DOHH2 (cell line): ENCODE data around the gene NEK8.

Experiments
- CTCF ChIP-seq: fragments of 200-600 bp; sonication (generic); IDR thresholded peaks from one replicate; pipeline ENCODE4 v1.5.1; 2014; ENCODE audit warnings: antibody characterized with exemption, mild to moderate bottlenecking, low read depth, low read length; ENCODE audit not compliant: poor library complexity, severe bottlenecking
- EZH2phosphoT487 ChIP-seq: fragments of 200-600 bp; sonication (generic); IDR thresholded peaks from 2 replicates; pipeline ENCODE4 v1.6.1; 2017; ENCODE audit warnings: borderline replicate concordance, mild to moderate bottlenecking, antibody characterized with exemption, low read length, moderate library complexity, mixed read lengths

- TF ChIP-seq CTCF (no peak), EZH2phosphoT487 (no peak)
These were observed 28.3 kb upstream of the NEK8 start for GRCh38 chr17:28700278-28700677.
